Measurements from ENCODE around the gene SLC38A3.

- TF ChIP-seq MYC (IDR thresholded peaks at IDR 0.05; ENCODE audit: low read depth, low read length) = no peak
- TF ChIP-seq MYC (CRISPR knock-in tag; IDR thresholded peaks at IDR 0.05; ENCODE audit: borderline replicate concordance, low read depth) = no peak
- TF ChIP-seq SP1 (CRISPR knock-in tag; IDR thresholded peaks at IDR 0.05) = no peak
- TF ChIP-seq CBFB (CRISPR knock-in tag; IDR thresholded peaks at IDR 0.05) = no peak
- no peak for TF ChIP-seq CTCF (IDR thresholded peaks at IDR 0.05 in 2 of 3, conservative IDR thresholded peaks at IDR 0.05 in 1 of 3; ENCODE audit: insufficient read depth in 2 of 3, low read depth in 1 of 3, low read length in 3 of 3)
- TF ChIP-seq SRSF9 (IDR thresholded peaks at IDR 0.05; ENCODE audit: borderline replicate concordance, low read depth, low read length) = no peak
- TF ChIP-seq FOXK2 (conservative IDR thresholded peaks at IDR 0.05 in 1 of 2, IDR thresholded peaks at IDR 0.05 in 1 of 2; ENCODE audit: low read depth in 2 of 2) = no peak
- no peak for TF ChIP-seq ZFX (CRISPR knock-in tag; IDR thresholded peaks at IDR 0.05)
- no peak for TF ChIP-seq ATF3 (IDR thresholded peaks at IDR 0.05)
- TF ChIP-seq ATF3 (CRISPR knock-in tag; conservative IDR thresholded peaks at IDR 0.05) = no peak
- TF ChIP-seq ETV6 (IDR thresholded peaks at IDR 0.05; ENCODE audit: borderline replicate concordance in 1 of 2, low read depth in 2 of 2, low read length in 1 of 2) = no peak
- no peak for TF ChIP-seq ETV6 (CRISPR knock-in tag; IDR thresholded peaks at IDR 0.05; ENCODE audit: borderline replicate concordance)
- TF ChIP-seq SNIP1 (IDR thresholded peaks at IDR 0.05; ENCODE audit: low read depth) = no peak
- TF ChIP-seq EZH2 (IDR thresholded peaks at IDR 0.05; ENCODE audit: borderline replicate concordance, low read depth, low read length) = no peak
Observed at GRCh38 chr3:50232303-50232702, 27.2 kb downstream of the SLC38A3 start.

Data from K562 (cell line).